ENCODE data around the gene MED15.
A peak's percentile ranks its signal among the peaks of the same experiment; 100 is the strongest.
"Not testable (repeated sequence)": the region's sequence is repeated elsewhere in the genome, so short reads cannot be mapped to it uniquely, and the experiment has no call there.

The MED15 gene

GRCh38 chr22:20602609-20603164 is 95.3 kb downstream of the MED15 start:
- no peak for DNase-seq (ENCODE audit: low read depth, low spot score)

DNA sequence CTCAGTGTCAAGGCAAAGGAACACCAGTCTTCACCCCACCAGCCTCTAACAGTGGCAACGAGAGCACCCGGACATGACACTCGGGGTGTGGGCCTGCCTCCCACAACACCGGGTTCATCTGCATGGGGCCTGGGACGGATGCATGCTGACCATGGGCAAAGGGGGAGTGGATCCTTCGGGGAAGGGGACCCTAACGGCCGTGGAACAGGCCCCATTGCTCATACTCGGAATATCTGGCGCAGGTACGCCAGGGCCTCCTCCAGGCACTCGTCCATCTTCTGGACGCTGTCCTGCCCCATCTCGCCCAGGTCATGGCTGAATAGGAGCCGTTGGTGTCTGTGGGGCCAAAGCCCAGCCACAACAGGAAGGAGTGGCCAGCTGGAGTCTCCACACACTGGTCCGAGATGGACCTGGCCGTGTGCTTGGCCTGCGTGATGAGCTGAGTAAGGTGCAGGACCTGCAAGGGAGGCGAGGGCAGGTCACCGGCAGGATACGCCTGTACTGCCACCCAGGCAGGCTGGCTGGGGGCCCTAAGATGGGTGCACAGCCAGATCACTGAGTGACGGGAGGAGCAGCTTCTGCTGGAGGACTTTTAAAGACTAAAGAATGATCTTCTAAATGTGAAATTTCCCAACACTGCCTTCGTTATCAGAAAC is 96.8 kb downstream of the MED15 start:
- DNase-seq (ENCODE audit: low read depth, low spot score) = no peak

DNA sequence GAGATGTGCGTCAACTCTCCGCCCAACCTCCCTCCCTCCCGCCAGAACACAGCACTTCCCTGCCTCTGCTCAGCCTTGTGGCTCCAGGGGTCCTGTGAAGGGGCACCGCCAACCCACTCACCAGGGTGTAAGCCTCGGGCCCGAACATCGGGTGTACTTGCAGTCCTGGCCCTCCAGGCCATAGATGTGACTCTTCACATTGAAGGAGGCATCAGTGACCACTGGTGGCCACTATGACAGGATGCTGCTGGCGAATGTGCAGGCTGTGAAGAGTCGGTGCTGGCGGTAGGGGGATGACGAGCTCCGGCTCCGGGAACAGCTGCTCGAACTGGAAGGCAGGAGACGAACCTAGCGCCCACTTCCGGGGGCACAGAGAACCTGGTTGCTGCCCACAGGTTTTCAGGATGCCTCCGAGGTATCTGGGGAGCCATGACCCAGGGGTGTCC is 97.4 kb downstream of the MED15 start:
- no peak for DNase-seq (ENCODE audit: low read depth, low spot score)

GRCh38 chr22:20605328-20605727 is 97.9 kb downstream of the MED15 start:
- no peak for DNase-seq (ENCODE audit: low read depth, low spot score)

- DNase-seq (ENCODE audit: low read depth, low spot score) = peak; percentile 32
These were observed 98.8 kb downstream of the MED15 start for GRCh38 chr22:20606041-20606783.

DNA sequence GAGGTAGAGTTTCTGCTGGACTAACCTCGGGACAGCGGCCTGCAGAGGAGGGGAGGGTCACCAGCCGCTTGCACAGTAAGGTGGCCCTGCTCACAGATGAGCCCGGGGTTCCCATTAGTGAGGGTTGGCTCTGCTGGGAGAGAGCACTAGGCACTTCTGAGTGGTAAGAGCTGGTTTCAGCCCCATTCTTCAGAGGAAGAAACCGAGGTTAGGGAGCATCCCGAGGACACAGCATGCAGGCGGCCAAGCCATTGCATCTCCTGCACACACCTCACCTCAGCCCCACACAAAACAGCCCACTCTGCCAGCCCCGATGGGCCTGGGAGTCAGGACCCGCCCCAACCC is 99.3 kb downstream of the MED15 start:
- DNase-seq (ENCODE audit: low read depth, low spot score) = no peak

- DNase-seq (ENCODE audit: low read depth, low spot score) = no peak
These were observed 99.9 kb downstream of the MED15 start for GRCh38 chr22:20607157-20607907.

DNA sequence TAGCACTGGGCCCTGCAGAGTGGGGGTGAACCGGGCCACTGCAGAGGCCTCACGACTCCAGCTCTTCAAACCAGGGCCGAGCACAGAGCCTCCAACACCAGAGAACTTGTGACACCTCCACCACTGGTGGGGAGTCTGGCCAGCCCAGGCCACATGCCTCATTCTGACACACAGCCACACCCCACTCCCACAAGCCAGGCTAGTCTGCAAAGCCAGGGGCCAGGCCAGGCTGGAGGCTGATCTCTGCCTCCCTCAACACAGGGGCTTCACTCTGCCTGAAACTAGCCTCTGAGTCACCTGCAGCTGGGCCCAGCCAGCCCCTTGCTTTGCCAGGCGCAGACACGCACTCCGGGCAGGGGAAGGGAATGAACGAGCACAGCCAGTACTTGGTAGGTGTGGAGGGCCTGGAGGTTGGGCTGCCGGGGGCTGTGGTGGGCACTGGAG is 102.9 kb downstream of the MED15 start:
- no peak for DNase-seq (ENCODE audit: low read depth, low spot score)

DNA sequence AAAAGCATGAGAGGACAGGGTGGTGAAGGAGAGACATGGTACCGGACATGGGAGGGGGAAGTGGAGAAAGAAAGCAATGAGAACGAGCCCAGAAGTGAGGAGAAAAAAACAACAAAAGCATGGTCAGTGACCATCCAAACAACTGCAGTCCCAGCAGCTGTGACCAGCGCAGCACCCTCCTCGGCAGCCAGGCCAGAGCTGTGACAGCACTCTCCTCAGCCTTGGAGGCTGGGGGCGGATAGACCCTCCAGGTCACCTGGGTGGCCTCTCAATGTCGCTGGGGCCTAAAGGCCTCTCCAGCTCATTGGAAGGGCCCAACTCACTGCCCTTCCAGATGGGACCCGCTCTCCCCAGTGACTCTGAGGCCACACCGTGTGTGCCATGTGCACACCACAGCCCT is 103.3 kb downstream of the MED15 start:
- DNase-seq (ENCODE audit: low read depth, low spot score) = no peak

DNA sequence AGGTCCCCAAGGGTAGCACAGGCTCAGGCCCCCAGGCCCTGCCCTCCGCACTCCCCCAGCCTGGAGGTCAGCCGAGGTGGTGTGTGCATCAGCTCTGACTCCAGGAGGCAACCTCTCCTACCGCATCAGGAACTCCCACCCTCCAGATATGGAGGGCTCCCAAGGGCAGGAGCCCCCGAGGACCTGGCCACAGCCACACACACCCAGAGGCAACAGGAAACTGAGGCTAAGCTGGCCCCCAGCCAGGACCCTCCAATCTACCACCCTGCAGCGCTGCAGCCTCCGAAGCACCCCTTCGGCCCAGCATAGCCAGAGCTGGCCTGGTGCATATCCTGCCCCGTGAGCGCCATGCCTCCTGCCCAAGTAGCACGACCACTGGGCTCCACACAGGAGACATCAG is 104.0 kb downstream of the MED15 start:
- DNase-seq (ENCODE audit: low read depth, low spot score) = no peak

DNA sequence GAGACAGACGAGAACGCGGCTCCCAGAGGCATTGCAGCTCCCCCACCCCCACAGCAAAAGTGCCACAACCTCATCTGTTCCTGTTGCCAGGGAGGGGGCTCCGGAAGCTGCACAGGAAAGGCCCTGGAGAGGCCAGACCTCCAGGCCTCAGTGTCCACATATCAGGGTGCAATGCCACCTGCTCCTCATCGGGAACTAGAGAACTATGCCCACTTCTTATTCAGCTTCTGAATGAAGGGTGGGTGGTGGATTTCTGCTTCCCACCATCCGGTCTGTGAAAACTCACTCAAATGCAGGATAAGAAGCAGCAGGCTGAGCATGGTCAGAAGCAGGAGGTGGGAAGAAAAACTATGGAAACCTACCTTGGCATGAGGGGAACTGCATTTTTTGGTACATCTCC is 105.9 kb downstream of the MED15 start:
- DNase-seq (ENCODE audit: low read depth, low spot score) = no peak

GRCh38 chr22:20615021-20615420 is 107.6 kb downstream of the MED15 start:
- DNase-seq (ENCODE audit: low read depth, low spot score) = no peak

DNA sequence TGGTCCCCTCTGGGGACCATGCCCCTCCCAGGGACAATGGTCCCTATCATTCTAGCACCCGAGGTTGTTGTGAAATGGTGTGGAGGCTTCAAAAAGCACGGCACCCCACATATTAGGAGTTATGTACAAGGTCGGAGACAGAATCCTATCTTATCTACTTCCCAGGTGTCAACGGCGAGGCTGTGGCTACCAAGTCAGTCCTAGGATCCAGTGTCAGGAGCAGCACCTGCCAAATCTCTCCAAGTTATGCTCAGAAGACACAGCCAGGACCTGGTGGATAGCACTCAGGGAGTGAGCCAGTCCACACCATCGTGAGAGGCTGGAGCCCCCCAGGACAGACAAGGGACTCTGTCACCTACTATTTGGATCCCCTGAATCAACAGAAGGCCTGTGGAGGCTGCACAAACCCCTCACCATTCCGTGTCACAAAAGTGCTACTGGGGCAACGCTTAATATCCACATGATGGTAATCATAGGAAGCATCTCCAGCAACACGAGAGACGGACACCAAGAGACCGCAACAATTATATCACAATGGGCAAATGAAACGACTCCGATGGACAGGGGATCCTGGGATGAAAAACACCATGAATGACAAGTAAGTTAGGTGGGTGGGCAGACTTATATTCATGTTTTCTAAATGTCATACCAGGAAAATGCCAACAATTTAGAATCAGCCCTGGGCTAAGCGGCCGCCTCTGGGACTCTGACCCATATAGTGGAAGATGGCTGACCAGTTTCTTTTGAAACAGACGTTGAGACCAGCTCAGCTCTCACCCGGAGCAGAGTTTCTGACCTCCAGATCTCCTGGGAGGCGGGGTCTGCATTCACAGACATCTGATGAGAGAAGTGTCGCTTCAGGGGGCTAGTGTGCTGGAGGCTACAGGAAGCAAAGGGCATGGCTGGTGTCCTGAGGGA is 108.4 kb downstream of the MED15 start:
- DNase-seq (ENCODE audit: low read depth, low spot score) = no peak

- DNase-seq (ENCODE audit: low read depth, low spot score) = no peak
These were observed 109.1 kb downstream of the MED15 start for GRCh38 chr22:20616451-20617043.

DNA sequence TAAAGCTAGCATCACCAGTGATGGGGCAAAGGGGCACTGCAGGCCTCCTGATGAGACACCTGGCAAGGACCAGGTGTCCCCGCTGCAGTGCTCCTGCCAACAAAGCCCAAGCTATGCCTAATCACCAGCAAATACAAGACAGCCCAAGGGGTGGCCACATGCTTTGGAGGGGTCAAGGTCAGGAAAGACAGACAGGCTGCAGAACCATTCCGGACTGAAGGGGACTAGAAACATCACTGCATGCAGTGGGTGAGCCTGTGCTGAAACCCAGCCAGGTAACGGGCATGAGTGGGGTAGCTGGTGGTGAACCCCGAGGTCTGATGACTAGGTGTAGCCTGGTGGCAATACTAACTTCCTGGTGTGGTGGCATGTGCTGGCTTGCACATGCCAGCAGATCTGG is 111.1 kb downstream of the MED15 start:
- DNase-seq (ENCODE audit: low read depth, low spot score) = no peak

GRCh38 chr22:20619045-20619892 is 111.9 kb downstream of the MED15 start:
- DNase-seq (ENCODE audit: low read depth, low spot score) = no peak

GRCh38 chr22:20619893-20620194 is 112.4 kb downstream of the MED15 start:
- DNase-seq (ENCODE audit: low read depth, low spot score) = not testable (repeated sequence)

GRCh38 chr22:20621162-20621561 is 113.8 kb downstream of the MED15 start:
- DNase-seq (ENCODE audit: low read depth, low spot score) = no peak

- DNase-seq (ENCODE audit: low read depth, low spot score) = no peak
These were observed 115.4 kb downstream of the MED15 start for GRCh38 chr22:20622650-20623339.

Data from activated CD4-positive, CD25-positive, alpha-beta regulatory T cell treated with anti-CD3 and anti-CD28 coated beads, Interleukin-2, amount 50 U/mL, for 16 hours (primary cell).